ENCODE measurements around the gene YPEL4.

DNA sequence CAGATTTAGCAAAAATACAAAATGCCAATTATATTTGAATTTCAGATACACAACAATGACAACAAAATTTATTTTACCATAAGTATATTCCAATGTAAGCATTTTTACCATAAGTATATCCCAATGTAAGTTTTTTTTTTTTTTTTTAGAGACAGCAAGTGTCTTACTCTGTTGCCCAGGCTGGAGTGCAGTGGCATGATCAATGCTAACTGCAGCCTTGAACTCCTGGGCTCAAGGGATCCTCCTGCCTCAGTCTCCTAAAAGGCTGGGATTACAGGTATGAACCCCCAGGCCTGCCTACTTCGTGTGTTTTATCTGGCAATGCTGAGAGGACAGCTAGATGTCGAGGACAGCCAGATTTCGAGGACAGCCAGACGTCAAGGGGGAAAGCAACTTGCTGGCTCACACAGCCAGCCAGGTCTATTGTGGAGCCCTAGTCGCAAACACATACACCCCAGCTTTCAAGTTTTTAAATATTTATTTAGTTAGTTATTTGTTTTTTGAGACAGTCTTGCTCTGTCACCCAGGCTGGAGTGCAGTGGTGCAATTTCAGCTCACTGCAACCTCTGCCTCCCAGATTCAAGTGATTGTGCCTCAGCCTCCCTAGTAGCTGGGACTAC lies 53.3 kb downstream of the YPEL4 start:
- TF ChIP-seq POLR2A (IDR thresholded peaks at IDR 0.05): no peak
- TF ChIP-seq, protein P1, sequence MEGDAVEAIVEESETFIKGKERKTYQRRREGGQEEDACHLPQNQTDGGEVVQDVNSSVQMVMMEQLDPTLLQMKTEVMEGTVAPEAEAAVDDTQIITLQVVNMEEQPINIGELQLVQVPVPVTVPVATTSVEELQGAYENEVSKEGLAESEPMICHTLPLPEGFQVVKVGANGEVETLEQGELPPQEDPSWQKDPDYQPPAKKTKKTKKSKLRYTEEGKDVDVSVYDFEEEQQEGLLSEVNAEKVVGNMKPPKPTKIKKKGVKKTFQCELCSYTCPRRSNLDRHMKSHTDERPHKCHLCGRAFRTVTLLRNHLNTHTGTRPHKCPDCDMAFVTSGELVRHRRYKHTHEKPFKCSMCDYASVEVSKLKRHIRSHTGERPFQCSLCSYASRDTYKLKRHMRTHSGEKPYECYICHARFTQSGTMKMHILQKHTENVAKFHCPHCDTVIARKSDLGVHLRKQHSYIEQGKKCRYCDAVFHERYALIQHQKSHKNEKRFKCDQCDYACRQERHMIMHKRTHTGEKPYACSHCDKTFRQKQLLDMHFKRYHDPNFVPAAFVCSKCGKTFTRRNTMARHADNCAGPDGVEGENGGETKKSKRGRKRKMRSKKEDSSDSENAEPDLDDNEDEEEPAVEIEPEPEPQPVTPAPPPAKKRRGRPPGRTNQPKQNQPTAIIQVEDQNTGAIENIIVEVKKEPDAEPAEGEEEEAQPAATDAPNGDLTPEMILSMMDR (IDR thresholded peaks at IDR 0.05): no peak
